Hematopoietic multipotent progenitor cell treated with erythropoietin and hydrocortisone succinate and interleukin-3 and kit ligand, for 4 days (in vitro differentiated cells): ENCODE data around the gene DPYD.

Experiments used
- DNase-seq: peaks from one replicate; pipeline ENCODE4 v3.0.0-alpha.2; 2015

The DPYD gene

GRCh38 chr1:97599447-97599846, 321.4 kb downstream of the DPYD start:
- no peak for DNase-seq

- DNase-seq, result no peak
These were observed 327.6 kb downstream of the DPYD start for GRCh38 chr1:97593192-97593591.

- DNase-seq, result no peak
These were observed 332.1 kb downstream of the DPYD start for GRCh38 chr1:97588772-97589171.

- DNase-seq, result no peak
These were observed 339.2 kb downstream of the DPYD start for GRCh38 chr1:97581614-97582051.

- DNase-seq, result no peak
These were observed 343.2 kb downstream of the DPYD start for GRCh38 chr1:97577613-97578012.

- no peak for DNase-seq
These were observed 347.3 kb downstream of the DPYD start for GRCh38 chr1:97573553-97573952.

- DNase-seq, result no peak
These were observed 348.3 kb downstream of the DPYD start for GRCh38 chr1:97572561-97572960.

GRCh38 chr1:97571760-97572159, 349.1 kb downstream of the DPYD start:
- no peak for DNase-seq

GRCh38 chr1:97570691-97571090, 350.1 kb downstream of the DPYD start:
- DNase-seq, result no peak

GRCh38 chr1:97567000-97567749, 353.7 kb downstream of the DPYD start:
- DNase-seq, result no peak

- no peak for DNase-seq
These were observed 354.9 kb downstream of the DPYD start for GRCh38 chr1:97565886-97566285.

GRCh38 chr1:97563926-97564325, 356.9 kb downstream of the DPYD start:
- DNase-seq, result no peak

- DNase-seq, result no peak
These were observed 358.8 kb downstream of the DPYD start for GRCh38 chr1:97562081-97562480.

- no peak for DNase-seq
These were observed 360.1 kb downstream of the DPYD start for GRCh38 chr1:97560714-97561113.

- DNase-seq, result no peak
These were observed 366.9 kb downstream of the DPYD start for GRCh38 chr1:97553971-97554370.

- DNase-seq, result no peak
These were observed 369.7 kb downstream of the DPYD start for GRCh38 chr1:97551113-97551512.

- no peak for DNase-seq
These were observed 375.4 kb downstream of the DPYD start for GRCh38 chr1:97545446-97545845.

- no peak for DNase-seq
These were observed 380.4 kb downstream of the DPYD start for GRCh38 chr1:97540346-97540888.

GRCh38 chr1:97538113-97538512, 382.7 kb downstream of the DPYD start:
- no peak for DNase-seq

- DNase-seq, result no peak
These were observed 387.5 kb downstream of the DPYD start for GRCh38 chr1:97533358-97533757.

- no peak for DNase-seq
These were observed 391.2 kb downstream of the DPYD start for GRCh38 chr1:97529600-97529999.

- no peak for DNase-seq
These were observed 396.6 kb downstream of the DPYD start for GRCh38 chr1:97524211-97524610.

- no peak for DNase-seq
These were observed 404.2 kb downstream of the DPYD start for GRCh38 chr1:97516588-97516987.

- DNase-seq, result no peak
These were observed 412.1 kb downstream of the DPYD start for GRCh38 chr1:97508653-97509218.

- DNase-seq, result no peak
These were observed 413.0 kb downstream of the DPYD start for GRCh38 chr1:97507863-97508262.
